ENCODE results near the gene TRERF1. TPM values are rescaled to one million over a fixed set of nuclear protein-coding genes. Genes with fewer than 3 reads are reported as not detected.

TRERF1 gene
- total RNA-seq, 1 experiment from 2014 or later, result 0.39 TPM

DNA sequence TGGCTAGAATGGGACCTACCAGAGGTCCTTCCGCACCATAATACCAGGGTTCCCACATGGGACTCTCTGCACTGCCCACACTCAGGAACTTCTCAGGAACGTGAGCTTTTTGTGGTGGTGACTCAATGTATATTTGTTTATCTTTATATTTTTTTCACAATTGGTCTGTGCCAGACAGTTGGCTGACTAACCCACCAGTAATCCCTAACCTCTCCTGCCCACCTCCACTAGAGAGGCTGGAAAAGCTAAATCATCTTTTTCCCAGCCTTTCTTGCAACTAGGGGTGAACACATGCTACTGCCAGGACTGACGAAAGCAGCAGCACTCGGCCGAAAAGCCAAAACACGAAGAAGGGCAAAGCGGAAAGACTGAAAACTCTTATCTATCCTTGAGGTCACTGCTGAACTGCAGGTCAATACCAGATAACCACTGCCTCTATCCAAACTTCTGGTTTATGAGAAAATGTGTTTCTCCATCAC is 112.9 kb downstream of the TRERF1 start:
- no peak for DNase-seq
- no peak overlapping the region for H3K27ac Mint-ChIP-seq (ENCODE audit: unreplicated experiment)
- TF ChIP-seq, protein P1, sequence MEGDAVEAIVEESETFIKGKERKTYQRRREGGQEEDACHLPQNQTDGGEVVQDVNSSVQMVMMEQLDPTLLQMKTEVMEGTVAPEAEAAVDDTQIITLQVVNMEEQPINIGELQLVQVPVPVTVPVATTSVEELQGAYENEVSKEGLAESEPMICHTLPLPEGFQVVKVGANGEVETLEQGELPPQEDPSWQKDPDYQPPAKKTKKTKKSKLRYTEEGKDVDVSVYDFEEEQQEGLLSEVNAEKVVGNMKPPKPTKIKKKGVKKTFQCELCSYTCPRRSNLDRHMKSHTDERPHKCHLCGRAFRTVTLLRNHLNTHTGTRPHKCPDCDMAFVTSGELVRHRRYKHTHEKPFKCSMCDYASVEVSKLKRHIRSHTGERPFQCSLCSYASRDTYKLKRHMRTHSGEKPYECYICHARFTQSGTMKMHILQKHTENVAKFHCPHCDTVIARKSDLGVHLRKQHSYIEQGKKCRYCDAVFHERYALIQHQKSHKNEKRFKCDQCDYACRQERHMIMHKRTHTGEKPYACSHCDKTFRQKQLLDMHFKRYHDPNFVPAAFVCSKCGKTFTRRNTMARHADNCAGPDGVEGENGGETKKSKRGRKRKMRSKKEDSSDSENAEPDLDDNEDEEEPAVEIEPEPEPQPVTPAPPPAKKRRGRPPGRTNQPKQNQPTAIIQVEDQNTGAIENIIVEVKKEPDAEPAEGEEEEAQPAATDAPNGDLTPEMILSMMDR (IDR thresholded peaks at IDR 0.05; ENCODE audit: insufficient read depth in 1 of 2, low read depth in 1 of 2, low read length in 1 of 2, severe bottlenecking in 1 of 2, unreplicated experiment in 1 of 2), result no peak
- CTCF ChIA-PET, result no interaction called here
- H3K9me3 Mint-ChIP-seq (ENCODE audit: unreplicated experiment), result no peaks in the 10 kb centered on the region
- Histone ChIP-seq H3K36me3 (ENCODE audit: control insufficient read depth, insufficient read depth, low read length) (no peaks in the 10 kb centered on the region), H3K9me3 (no peaks in the 10 kb centered on the region), H3K27me3 (replicated peaks; ENCODE audit: control insufficient read depth, insufficient read depth, low read length) (no peaks in the 10 kb centered on the region), H3K4me1 (peaks cover 12% of the 10 kb centered on the region; the same call in 1 of the 2 replicates), H3K4me3 (ENCODE audit: low read depth, low read length) (no peak overlapping the region)
- peaks cover 6% of the 10 kb centered on the region for H3K4me1 Mint-ChIP-seq (ENCODE audit: low read depth, unreplicated experiment)
- H3K36me3 Mint-ChIP-seq (ENCODE audit: insufficient read depth, unreplicated experiment), result no peaks in the 10 kb centered on the region
- intact Hi-C loops (cut with micrococcal nuclease; ENCODE audit: unreplicated experiment), result no loop called here
- no peak overlapping the region for H3K4me3 Mint-ChIP-seq (ENCODE audit: unreplicated experiment)
- POLR2A ChIA-PET, result no interaction called here
- H3K27me3 Mint-ChIP-seq (ENCODE audit: insufficient read depth, unreplicated experiment), result no peaks in the 10 kb centered on the region
- no TSS peak for BruUV-seq (replicated peaks)

DNA sequence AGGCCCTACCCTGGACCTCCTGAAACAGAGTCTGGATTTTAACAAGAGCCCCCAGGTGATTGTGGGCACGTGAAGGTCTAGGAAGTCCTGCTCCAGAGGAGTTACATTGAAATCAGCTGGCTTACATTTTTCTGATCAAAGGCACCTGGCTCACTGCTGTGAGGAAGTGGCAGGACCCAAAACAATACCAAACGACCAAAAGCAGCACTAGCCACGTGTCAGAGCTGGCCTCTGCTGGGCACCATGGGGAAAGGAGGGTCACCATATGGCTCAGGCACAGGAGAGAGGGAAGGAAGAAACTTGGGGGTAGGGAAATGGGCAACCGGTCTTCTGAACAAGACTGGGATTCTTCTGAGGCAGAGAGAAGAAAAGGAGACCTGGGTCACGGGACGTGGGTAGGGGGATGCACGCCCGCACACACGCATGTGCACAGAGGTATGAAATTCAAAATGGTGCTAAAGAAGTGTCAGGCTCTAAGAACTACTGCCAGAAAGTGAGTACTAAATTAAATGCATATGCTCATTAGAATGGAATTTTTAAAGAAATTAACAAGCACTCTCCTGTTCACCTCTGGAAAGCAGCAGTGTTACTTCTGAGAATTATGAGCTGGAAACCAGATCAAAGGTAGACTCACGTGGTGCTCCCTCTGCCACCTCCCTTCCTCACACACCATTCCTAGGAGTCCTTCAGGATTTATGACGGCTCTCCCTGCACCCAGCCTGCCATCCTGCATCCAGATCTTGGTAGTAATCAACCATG is 113.6 kb downstream of the TRERF1 start:
- ChIA-PET POLR2A (no interaction called here), CTCF (no interaction called here)
- intact Hi-C loops (cut with micrococcal nuclease; ENCODE audit: unreplicated experiment), result no loop called here
- no peaks in the 10 kb centered on the region for H3K27me3 Mint-ChIP-seq (ENCODE audit: insufficient read depth, unreplicated experiment)
- TF ChIP-seq, protein P1 (IDR thresholded peaks at IDR 0.05; ENCODE audit: insufficient read depth in 1 of 2, low read depth in 1 of 2, low read length in 1 of 2, severe bottlenecking in 1 of 2, unreplicated experiment in 1 of 2), result no peak
- H3K4me1 Mint-ChIP-seq (ENCODE audit: low read depth, unreplicated experiment), result peaks cover 6% of the 10 kb centered on the region
- no TSS peak for BruUV-seq (replicated peaks)
- Histone ChIP-seq H3K4me3 (ENCODE audit: low read depth, low read length) (no peak overlapping the region), H3K36me3 (ENCODE audit: control insufficient read depth, insufficient read depth, low read length) (no peaks in the 10 kb centered on the region), H3K27me3 (replicated peaks; ENCODE audit: control insufficient read depth, insufficient read depth, low read length) (no peaks in the 10 kb centered on the region), H3K4me1 (peaks cover 12% of the 10 kb centered on the region; the same call in 1 of the 2 replicates), H3K9me3 (no peaks in the 10 kb centered on the region)
- no peak overlapping the region for H3K4me3 Mint-ChIP-seq (ENCODE audit: unreplicated experiment)
- no peak overlapping the region for H3K27ac Mint-ChIP-seq (ENCODE audit: unreplicated experiment)
- H3K9me3 Mint-ChIP-seq (ENCODE audit: unreplicated experiment), result no peaks in the 10 kb centered on the region
- no peaks in the 10 kb centered on the region for H3K36me3 Mint-ChIP-seq (ENCODE audit: insufficient read depth, unreplicated experiment)
- no peak for DNase-seq

DNA sequence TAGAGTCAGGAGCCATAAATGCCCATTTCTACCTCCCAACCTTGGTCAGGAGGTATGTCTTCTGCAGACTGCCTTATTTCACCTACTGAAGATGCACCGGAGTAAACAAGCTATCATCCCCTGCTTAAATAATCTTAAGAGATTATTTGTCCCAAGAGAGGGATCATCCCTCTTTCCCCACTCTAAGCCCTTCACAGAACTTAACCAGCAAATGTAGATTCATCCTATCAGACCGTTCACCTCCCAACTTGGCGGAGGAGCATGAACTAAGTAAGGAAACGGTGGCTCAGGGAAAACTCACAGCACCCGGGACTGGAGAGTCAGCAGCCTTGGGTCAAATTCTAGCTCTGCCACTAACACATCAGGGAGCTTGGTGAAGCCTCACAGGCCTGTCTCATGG is 115.3 kb downstream of the TRERF1 start:
- Mint-ChIP-seq H3K27me3 (ENCODE audit: insufficient read depth, unreplicated experiment) (no peaks in the 10 kb centered on the region), H3K36me3 (ENCODE audit: insufficient read depth, unreplicated experiment) (no peaks in the 10 kb centered on the region), H3K27ac (ENCODE audit: unreplicated experiment) (no peak overlapping the region), H3K9me3 (ENCODE audit: unreplicated experiment) (no peaks in the 10 kb centered on the region), H3K4me3 (ENCODE audit: unreplicated experiment) (no peak overlapping the region), H3K4me1 (ENCODE audit: low read depth, unreplicated experiment) (peaks cover 6% of the 10 kb centered on the region)
- Histone ChIP-seq H3K36me3 (ENCODE audit: control insufficient read depth, insufficient read depth, low read length) (no peaks in the 10 kb centered on the region), H3K4me3 (ENCODE audit: low read depth, low read length) (no peak overlapping the region), H3K9me3 (no peaks in the 10 kb centered on the region), H3K4me1 (peaks cover 12% of the 10 kb centered on the region; the same call in 1 of the 2 replicates), H3K27me3 (replicated peaks; ENCODE audit: control insufficient read depth, insufficient read depth, low read length) (no peaks in the 10 kb centered on the region)
- TF ChIP-seq, protein P1 (IDR thresholded peaks at IDR 0.05; ENCODE audit: insufficient read depth in 1 of 2, low read depth in 1 of 2, low read length in 1 of 2, severe bottlenecking in 1 of 2, unreplicated experiment in 1 of 2), result no peak
- DNase-seq, result no peak
- BruUV-seq (replicated peaks), result no TSS peak
- CTCF ChIA-PET, result no interaction called here
- POLR2A ChIA-PET, result no interaction called here
- intact Hi-C loops (cut with micrococcal nuclease; ENCODE audit: unreplicated experiment), result no loop called here

Data from Caco-2 (cell line).